CD4-positive, alpha-beta T cell (primary cell): ENCODE data around the gene TSPAN9. TPM values are rescaled to one million over a fixed set of nuclear protein-coding genes. Genes with fewer than 3 reads are reported as not detected.

Experiments used
- ATAC-seq: fragments of 200-7000 bp; cut with Tn5 transposase; one replicate; pipeline ENCODE4 v1.10.0; 2022; ENCODE audit warnings: mild to moderate bottlenecking; ENCODE audit not compliant: poor library complexity
- CTCF ChIA-PET: fragments of 350-600 bp; sonication (Branson Sonifier 250); formaldehyde crosslinking; loops from one replicate; lab custom pipeline; 2021; ENCODE audit warnings: antibody characterized with exemption, inconsistent platforms; lab: Charles Lee
- POLR2A ChIA-PET: fragments of 350-600 bp; sonication (Branson Sonifier 250); formaldehyde crosslinking; loops from one replicate; lab custom pipeline; 2021; ENCODE audit warnings: antibody characterized with exemption, inconsistent platforms; lab: Charles Lee
- DNase-seq, 14 experiments: peaks; one replicate each; pipeline ENCODE4 v3.0.0-alpha.2; 2013 to 2020; ENCODE audit warnings: mixed read lengths in 2 of 14
- H3K27ac ChIP-seq, 2 donors: one replicate each; pipeline versions ENCODE4 v1.5.1 to v1.7.0; 2013; ENCODE audit warnings: low read length in 2 of 2, low read depth in 1 of 2, mild to moderate bottlenecking in 1 of 2
- H3K27me3 ChIP-seq, 2 experiments: 1 replicate in 1 of 2; 2 replicates in 1 of 2; pipeline versions ENCODE4 v1.6.1 to v1.7.0; 2013; ENCODE audit warnings: low read length in 2 of 2, control low read depth in 1 of 2, mild to moderate bottlenecking in 1 of 2, moderate library complexity in 1 of 2; ENCODE audit not compliant: insufficient read depth in 2 of 2, control insufficient read depth in 1 of 2
- H3K36me3 ChIP-seq: one replicate; pipeline ENCODE4 v1.6.1; 2013; ENCODE audit warnings: low read length, control low read depth; ENCODE audit not compliant: insufficient read depth
- H3K4me1 ChIP-seq: one replicate; pipeline ENCODE4 v1.6.1; 2013; ENCODE audit warnings: low read length, control low read depth; ENCODE audit not compliant: insufficient read depth
- H3K4me3 ChIP-seq: one replicate; pipeline ENCODE4 v1.5.1; 2013; ENCODE audit warnings: mild to moderate bottlenecking, low read length, moderate library complexity
- H3K9me3 ChIP-seq, 2 experiments: 1 replicate in 1 of 2; 2 replicates in 1 of 2; pipeline versions ENCODE4 v1.6.1 to v1.7.0; 2013; ENCODE audit warnings: low read length in 2 of 2, mild to moderate bottlenecking in 2 of 2, control low read depth in 1 of 2, moderate library complexity in 1 of 2; ENCODE audit not compliant: control insufficient read depth in 1 of 2, insufficient read depth in 1 of 2
- H3K27ac Mint-ChIP-seq: one replicate; pipeline ENCODE4 v1.8.0; 2020; ENCODE audit warnings: mixed read lengths
- H3K27me3 Mint-ChIP-seq: one replicate; pipeline ENCODE4 v1.8.0; 2021; ENCODE audit warnings: mixed read lengths
- H3K36me3 Mint-ChIP-seq: one replicate; pipeline ENCODE4 v1.8.0; 2021; ENCODE audit warnings: low read depth, mixed read lengths
- H3K4me1 Mint-ChIP-seq: one replicate; pipeline ENCODE4 v1.8.0; 2021; ENCODE audit warnings: low read depth, mixed read lengths
- H3K4me3 Mint-ChIP-seq: one replicate; pipeline ENCODE4 v1.8.0; 2020; ENCODE audit warnings: mild to moderate bottlenecking, mixed read lengths
- H3K9me3 Mint-ChIP-seq: one replicate; pipeline ENCODE4 v1.8.0; 2020; ENCODE audit warnings: mixed read lengths
- intact Hi-C, 2 experiments: fragments of 100-400 bp; cut with DNase I in 1 of 2; cut with micrococcal nuclease in 1 of 2; formaldehyde crosslinking; loops; one replicate each; pipeline versions ENCODE4 v1.15.1 to v1.9.0; 2023 to 2025; cut with DNase I, micrococcal nuclease
- total RNA-seq, 174 experiments: library from RNA in 2 of 174; stranded (reverse) in 2 of 174; gene quantifications; one replicate each; pipeline ENCODE4 v1.2.3 and lab custom pipeline; 2021 to 2026
- TF ChIP-seq, protein P1 (sequence below): fragments of 200-600 bp; IDR thresholded peaks from one replicate; pipeline ENCODE4 v1.8.0; 2022; ENCODE audit warnings: antibody characterized with exemption, mild to moderate bottlenecking

TSPAN9 gene
- total RNA-seq, 2 experiments from 2014 or later = 0.82 to 1.3 TPM

DNA sequence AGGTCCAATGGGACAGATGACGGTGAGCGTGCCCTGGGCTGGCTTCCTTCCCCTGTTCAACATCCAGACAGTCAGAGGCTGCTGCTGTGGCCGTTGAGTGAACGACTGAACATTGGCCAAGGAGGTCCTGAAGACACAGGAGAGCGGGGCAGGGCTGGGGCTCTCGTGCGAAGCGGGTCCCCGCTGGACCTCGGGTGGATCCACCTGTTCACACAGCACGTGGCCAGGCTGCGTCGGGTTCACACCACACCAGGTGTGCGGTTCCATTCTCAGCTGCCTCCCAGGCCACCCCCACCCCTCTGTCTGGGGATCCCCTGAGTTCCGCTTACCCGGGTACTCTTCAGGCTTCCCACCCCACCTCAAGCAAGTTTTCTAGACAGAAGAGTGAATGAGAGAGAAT lies 214.8 kb downstream of the TSPAN9 start:
- Mint-ChIP-seq H3K27ac (no peak overlapping the region), H3K27me3 (peaks cover 9% of the 10 kb centered on the region), H3K9me3 (no peaks in the 10 kb centered on the region), H3K36me3 (no peaks in the 10 kb centered on the region), H3K4me3 (no peak overlapping the region), H3K4me1 (no peaks in the 10 kb centered on the region)
- Histone ChIP-seq H3K4me3 (no peak overlapping the region), H3K4me1 (no peaks in the 10 kb centered on the region), H3K9me3 (no peaks in the 10 kb centered on the region), H3K27me3 (no peaks in the 10 kb centered on the region), H3K27ac (no peak overlapping the region), H3K36me3 (no peaks in the 10 kb centered on the region)
- ChIA-PET CTCF (no interaction called here), POLR2A (no interaction called here)
- no peak for DNase-seq
- ATAC-seq = no peak
- TF ChIP-seq, protein P1, sequence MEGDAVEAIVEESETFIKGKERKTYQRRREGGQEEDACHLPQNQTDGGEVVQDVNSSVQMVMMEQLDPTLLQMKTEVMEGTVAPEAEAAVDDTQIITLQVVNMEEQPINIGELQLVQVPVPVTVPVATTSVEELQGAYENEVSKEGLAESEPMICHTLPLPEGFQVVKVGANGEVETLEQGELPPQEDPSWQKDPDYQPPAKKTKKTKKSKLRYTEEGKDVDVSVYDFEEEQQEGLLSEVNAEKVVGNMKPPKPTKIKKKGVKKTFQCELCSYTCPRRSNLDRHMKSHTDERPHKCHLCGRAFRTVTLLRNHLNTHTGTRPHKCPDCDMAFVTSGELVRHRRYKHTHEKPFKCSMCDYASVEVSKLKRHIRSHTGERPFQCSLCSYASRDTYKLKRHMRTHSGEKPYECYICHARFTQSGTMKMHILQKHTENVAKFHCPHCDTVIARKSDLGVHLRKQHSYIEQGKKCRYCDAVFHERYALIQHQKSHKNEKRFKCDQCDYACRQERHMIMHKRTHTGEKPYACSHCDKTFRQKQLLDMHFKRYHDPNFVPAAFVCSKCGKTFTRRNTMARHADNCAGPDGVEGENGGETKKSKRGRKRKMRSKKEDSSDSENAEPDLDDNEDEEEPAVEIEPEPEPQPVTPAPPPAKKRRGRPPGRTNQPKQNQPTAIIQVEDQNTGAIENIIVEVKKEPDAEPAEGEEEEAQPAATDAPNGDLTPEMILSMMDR = no peak
- intact Hi-C loops = no loop called here

DNA sequence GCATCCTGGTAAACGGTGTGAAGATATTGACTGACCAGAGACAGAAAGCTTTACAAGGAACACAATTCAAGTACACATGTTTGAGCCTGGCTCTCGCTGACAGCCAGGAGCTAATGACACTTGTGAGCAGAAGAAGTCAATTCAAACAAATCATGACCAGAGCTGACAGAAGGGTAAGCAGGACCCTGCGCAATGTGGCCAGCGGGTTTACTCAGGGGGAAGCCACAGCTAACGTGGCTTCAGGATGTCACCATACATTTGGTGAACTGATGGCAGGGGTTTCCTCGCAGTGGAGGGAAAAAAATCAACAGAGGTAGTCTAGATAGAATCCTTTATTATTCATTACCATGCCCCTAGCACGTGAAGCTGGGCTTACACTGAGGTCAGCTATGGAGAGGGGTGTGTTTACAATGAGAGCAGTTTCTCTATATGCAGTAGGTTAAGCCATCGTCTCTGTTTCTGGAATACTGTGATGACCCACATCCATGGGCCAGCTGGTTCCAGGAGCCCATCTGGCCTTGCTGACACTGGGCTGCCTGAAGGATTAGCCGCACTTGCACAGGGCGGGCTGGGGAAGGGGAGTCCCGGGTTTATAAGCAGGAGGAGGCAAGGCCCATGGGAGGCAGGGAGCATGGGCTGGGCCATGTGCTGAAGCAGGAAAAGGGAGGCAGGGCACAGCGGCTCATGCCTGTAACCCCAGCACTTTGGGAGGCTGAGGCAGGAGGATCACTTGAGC lies 215.7 kb downstream of the TSPAN9 start:
- Mint-ChIP-seq H3K9me3 (no peaks in the 10 kb centered on the region), H3K27ac (no peak overlapping the region), H3K4me3 (no peak overlapping the region), H3K36me3 (no peaks in the 10 kb centered on the region), H3K4me1 (no peaks in the 10 kb centered on the region), H3K27me3 (peaks cover 9% of the 10 kb centered on the region)
- CTCF ChIA-PET = no interaction called here
- H3K4me3 ChIP-seq = no peak overlapping the region
- ATAC-seq (no peak), DNase-seq (no peak)
- intact Hi-C loops = no loop called here
- no peaks in the 10 kb centered on the region for H3K4me1 ChIP-seq
- no peaks in the 10 kb centered on the region for H3K36me3 ChIP-seq
- H3K27me3 ChIP-seq = no peaks in the 10 kb centered on the region
- POLR2A ChIA-PET = no interaction called here
- no peaks in the 10 kb centered on the region for H3K9me3 ChIP-seq
- no peak overlapping the region for H3K27ac ChIP-seq
- TF ChIP-seq, protein P1 = no peak

DNA sequence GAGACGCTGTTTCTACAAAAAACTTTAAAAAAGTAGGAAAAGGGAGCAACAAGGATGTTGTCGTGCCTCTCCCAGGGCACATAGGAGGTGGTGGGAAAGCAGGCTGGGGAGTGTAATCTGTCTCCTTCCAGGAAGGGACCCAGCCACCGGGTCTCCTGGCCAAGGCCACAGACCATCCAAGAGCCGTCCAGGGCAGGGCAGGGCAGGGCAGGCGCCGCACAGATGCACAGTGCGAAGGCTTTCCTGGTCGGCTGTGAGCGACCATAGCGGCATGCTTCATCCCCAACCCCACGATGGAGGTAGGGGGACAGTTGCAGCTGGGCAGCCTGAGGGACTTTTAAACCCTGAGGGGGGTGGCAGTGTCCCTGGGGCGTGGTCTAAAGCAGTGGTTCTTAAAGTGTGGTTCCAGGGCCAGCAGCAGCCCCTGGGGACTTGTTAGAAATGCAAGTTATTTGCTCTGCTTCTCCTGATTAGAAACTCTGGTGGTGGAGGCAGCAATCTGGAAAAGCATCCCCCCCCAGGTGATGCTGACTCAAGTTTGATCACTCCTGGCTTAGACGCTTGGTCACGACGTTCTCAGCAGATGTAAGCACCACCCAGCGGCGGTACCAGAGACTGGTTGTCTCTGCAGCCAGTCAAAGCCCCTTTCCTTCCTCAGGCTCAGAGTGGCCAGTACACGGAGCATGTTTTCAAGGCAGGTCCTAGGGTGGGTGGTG lies 216.4 kb downstream of the TSPAN9 start:
- Histone ChIP-seq H3K4me3 (no peak overlapping the region), H3K27ac (no peak overlapping the region), H3K9me3 (no peaks in the 10 kb centered on the region), H3K36me3 (no peaks in the 10 kb centered on the region), H3K4me1 (no peaks in the 10 kb centered on the region), H3K27me3 (no peaks in the 10 kb centered on the region)
- no peak overlapping the region for H3K4me3 Mint-ChIP-seq
- no peak overlapping the region for H3K27ac Mint-ChIP-seq
- DNase-seq (no peak), ATAC-seq (no peak)
- CTCF ChIA-PET = no interaction called here
- H3K4me1 Mint-ChIP-seq = no peaks in the 10 kb centered on the region
- H3K27me3 Mint-ChIP-seq = peaks cover 4% of the 10 kb centered on the region
- POLR2A ChIA-PET = no interaction called here
- TF ChIP-seq, protein P1 = no peak
- H3K36me3 Mint-ChIP-seq = no peaks in the 10 kb centered on the region
- no peaks in the 10 kb centered on the region for H3K9me3 Mint-ChIP-seq
- intact Hi-C loops = no loop called here
